GM12874 (cell line): ENCODE data around the gene TMUB1.

Experiments used
- TF ChIP-seq, protein P1 (sequence below): IDR thresholded peaks from 2 replicates; pipeline ENCODE4 v1.5.1; 2011; ENCODE audit warnings: low read depth, mild to moderate bottlenecking, control low read depth, low read length, moderate library complexity; ENCODE audit not compliant: insufficient read depth

TMUB1 gene

DNA sequence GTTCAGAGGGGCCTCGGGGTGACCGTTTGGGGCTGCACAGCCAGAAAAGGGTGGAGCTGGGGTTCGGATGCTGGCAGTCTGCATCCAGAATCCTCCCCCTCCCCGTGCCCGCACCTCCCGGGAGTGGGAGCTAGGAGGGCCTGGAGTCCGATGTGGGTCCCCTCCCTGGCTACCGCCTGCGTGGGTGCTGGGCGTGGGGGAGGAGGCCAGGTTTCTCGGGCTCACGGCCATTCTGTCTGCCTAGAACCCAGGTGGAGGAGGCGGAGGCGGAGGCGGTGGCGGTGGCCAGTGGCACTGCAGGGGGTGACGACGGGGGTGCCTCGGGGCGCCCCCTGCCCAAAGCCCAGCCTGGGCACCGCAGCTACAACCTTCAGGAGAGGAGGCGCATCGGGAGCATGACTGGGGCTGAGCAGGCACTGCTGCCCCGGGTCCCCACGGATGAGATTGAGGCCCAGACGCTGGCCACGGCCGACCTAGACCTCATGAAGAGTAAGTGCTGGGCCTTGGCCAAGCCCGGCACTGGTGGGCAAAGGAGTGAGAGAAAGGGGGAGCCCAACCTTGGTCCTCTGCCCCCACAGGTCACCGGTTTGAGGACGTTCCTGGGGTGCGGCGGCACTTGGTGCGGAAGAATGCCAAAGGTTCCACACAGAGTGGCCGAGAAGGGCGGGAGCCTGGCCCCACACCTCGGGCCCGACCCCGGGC, 16.9 kb downstream of the TMUB1 start:
- TF ChIP-seq, protein P1, sequence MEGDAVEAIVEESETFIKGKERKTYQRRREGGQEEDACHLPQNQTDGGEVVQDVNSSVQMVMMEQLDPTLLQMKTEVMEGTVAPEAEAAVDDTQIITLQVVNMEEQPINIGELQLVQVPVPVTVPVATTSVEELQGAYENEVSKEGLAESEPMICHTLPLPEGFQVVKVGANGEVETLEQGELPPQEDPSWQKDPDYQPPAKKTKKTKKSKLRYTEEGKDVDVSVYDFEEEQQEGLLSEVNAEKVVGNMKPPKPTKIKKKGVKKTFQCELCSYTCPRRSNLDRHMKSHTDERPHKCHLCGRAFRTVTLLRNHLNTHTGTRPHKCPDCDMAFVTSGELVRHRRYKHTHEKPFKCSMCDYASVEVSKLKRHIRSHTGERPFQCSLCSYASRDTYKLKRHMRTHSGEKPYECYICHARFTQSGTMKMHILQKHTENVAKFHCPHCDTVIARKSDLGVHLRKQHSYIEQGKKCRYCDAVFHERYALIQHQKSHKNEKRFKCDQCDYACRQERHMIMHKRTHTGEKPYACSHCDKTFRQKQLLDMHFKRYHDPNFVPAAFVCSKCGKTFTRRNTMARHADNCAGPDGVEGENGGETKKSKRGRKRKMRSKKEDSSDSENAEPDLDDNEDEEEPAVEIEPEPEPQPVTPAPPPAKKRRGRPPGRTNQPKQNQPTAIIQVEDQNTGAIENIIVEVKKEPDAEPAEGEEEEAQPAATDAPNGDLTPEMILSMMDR, result no peak

DNA sequence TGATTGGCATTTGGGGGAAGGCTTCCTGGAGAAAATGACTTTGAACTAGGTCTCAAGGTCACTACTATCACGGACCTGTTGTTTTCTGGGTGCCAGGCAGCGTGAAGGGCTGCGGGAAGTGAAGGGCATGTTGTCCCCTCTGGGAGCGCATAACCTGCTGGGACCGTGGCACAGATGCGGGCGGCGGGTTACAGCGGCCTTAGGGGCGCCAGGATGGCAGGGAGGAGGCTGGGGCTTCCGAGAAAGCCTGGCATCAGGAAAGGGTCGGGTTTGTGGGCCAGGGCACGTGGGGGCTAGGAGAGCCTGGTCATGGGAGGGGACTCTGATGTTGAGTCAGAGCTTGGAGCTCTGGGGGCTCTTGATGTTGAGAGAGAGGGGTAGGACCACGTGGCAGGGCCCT, 17.8 kb downstream of the TMUB1 start:
- TF ChIP-seq, protein P1, result no peak

DNA sequence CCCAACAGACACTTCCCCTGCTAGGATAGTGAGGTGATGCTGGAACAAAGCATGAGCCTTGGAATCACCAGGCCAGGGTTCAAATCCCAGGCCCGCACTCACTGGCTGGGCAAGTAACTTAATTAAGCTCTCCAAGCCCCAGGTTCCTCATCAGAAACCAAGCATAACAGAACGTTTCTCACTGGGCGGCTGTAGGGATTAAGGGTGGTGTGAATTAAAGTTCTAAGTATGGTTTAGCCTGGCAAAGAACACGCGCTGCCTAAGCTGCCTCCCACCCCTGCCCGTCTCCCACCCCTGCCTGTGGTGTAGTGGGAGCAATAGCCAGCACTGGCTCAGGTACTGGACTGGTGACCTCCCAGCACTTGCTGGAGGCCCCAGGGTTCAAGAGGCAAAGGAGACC, 18.3 kb downstream of the TMUB1 start:
- TF ChIP-seq, protein P1, result no peak

DNA sequence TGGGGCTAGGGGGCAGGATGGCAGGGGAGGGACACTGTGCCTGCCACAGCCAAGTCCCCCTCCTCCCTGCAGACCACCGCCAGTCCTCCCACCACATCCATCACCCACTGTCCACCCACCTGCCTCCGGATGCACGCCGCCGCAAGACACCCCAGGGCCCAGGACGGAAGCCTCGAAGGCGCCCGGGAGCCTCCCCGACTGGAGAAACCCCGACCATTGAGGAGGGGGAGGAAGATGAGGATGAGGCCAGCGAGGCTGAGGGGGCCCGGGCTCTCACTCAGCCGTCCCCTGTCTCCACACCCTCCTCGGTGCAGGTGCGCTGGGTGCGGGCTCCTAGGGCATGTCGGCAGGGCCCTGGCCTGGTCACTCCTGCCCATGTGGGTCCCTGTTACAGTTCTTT, 18.8 kb downstream of the TMUB1 start:
- TF ChIP-seq, protein P1, result no peak

DNA sequence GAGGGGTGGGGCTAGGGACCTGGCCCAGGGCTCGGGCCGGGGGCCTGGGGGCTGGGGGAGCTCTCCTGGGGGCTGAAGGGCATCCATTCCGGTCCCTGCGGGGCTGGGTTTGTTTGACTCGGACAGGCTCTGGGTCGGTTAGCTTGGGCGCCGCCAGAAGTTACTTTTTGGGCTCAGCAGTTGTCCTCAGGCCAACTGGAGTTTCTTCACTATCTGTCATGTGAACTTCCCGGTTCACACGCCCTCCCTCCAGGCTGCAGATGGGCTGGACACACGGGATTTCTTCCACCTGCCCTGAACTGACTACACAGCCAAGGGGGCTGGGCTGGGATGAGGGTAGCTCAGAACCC, 20.1 kb downstream of the TMUB1 start:
- TF ChIP-seq, protein P1, result no peak

DNA sequence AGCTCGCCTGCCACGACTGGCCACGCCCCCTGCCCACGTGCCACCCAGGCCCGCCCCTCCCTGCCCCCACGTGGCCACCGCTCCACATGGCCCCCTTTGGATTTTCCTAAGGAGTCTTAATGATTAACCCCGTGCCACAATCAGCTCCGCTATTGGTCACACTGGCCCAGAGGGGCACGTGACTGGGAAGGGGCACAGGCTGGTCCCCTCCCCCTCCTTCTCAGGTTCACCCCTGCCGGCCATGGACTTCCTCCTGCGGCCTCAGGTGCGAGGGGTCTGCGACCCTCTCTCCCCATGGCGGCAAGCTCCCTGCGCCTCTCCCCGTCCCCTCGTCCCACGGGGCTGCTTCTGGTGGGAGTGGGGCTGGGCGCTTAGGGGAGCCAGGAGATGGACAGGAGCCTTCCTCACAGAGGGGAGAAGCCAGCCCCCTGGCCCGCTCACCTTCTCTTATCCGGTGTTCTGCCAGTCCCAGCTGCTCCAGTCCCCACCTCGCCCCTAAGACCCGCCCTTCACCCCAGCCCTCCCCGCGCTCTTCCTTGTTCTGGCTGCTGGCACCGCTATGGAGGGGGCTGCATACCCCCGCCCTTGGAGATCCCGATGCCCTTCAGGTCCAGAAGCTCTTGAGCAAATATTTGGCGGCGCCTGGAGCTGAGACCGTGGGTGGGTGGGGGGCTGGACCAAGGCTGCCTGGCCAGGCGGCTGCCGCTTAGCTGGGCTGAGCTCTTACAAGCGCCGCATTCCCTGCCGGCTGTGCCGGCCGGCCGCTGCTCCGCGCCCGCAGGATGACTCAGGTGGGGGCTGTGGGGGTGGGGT, 20.7 kb downstream of the TMUB1 start:
- TF ChIP-seq, protein P1, result no peak

DNA sequence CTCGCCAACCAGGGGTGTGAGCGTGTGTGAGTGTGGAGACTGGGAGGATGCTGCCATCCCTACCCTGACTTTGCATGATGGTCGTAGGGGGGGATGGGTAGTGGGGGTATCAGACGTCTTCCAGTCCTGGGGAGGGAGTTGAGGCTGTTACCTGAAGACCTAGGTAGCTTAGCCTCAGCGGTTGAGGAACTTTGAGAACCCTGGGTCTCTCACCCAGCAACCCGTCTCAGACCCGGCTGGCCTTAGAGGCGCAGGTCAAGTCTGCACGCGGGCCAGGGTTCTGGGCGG, 21.2 kb downstream of the TMUB1 start:
- TF ChIP-seq, protein P1, result no peak
